A549 treated with dexamethasone at 1 μM for 4 hours (cell line): Measurements from ENCODE around the gene MYO7A. TPM values are rescaled to one million over a fixed set of nuclear protein-coding genes. Genes with fewer than 3 reads are reported as not detected.

Source experiments
- total RNA-seq: library from RNA; stranded (reverse); fragments of 200-300 nt; extraction: Qiagen RNA extraction; gene quantifications from 5 replicates; pipeline ENCODE4 v1.2.3, GENCODE V29; 2022

Gene MYO7A
- total RNA-seq: 0.92 to 1.4 TPM (median 1.3 TPM) in 5 replicates

GRCh38 chr11:77127920-77128691, at the start of gene MYO7A:
TSS of gene MYO7A (plus strand) at chr11:77128246. CDS start at chr11:77130635, 2,389 bp downstream.

GRCh38 chr11:77102246-77103210, 25.5 kb upstream of the MYO7A start, which contains the start of gene OMP:
TSS of gene OMP (plus strand) at chr11:77102840. CDS start at chr11:77102840, 0 bp downstream.

Other genes with a start within 250 kb of the MYO7A start
- gene B3GNT6, start 93.8 kb upstream of the MYO7A start, total RNA-seq: 0.76 to 1.9 TPM (median 1.3 TPM) in 5 replicates
- gene CAPN5, start 61.3 kb upstream of the MYO7A start, total RNA-seq: 6.3 to 10.0 TPM (median 8.6 TPM) in 5 replicates
- not detected in 5 replicates for gene OMP, start 25.4 kb upstream of the MYO7A start, total RNA-seq
- not detected in 5 replicates for gene GDPD4, start 173.4 kb downstream of the MYO7A start, total RNA-seq